ENCODE results near the gene CELSR3.

The CELSR3 gene

DNA sequence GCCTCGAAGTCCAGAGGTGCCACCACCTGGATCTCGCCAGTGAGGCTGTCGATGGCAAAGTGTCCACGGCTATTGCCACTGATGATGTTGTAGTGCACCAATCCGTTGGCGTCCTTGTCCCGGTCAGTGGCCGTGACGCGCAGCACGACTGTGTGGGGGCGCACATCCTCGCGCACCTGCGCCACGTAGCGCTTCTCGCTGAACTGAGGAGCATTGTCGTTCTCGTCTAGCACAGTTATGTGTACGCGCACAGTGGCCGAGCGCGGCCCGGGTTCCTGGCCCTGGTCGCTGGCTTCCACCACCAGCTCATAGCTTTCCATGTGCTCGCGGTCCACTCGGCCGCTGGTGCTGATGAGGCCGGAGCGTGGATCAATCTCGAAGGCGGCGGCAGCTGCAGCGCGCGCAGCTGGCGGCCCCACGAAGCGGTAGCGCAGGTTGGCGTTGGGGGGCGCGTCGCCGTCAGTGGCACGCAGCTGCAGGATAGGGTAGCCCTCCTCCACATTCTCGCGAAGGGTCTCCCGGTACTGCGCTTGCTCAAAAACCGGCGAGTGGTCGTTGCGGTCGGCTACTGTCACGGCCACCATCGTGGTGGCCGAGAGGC is 1.8 kb downstream of the CELSR3 start:
- no peak for FAIRE-seq

DNA sequence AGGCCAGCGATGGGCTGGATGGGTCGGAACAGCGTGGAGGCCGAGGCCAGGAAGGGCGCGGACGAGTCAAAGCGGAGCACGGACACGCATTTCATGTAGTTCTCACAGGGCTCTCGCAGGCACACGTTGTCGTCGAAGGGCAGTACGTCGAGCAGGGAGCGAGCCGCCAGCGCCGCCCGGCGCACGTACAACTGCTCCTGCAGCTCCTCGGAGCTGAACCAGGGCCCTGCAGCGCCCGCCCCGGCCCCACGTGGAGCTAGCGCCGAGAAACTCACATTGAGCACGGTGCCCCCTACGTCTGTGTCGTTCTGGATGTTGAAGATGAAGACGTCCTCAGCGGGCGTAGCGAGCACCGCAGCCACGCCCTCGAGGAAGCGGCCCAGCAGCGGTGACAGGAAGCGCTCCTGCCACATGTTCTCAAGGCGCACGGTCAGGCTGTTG is 5.8 kb downstream of the CELSR3 start:
- FAIRE-seq, result no peak

DNA sequence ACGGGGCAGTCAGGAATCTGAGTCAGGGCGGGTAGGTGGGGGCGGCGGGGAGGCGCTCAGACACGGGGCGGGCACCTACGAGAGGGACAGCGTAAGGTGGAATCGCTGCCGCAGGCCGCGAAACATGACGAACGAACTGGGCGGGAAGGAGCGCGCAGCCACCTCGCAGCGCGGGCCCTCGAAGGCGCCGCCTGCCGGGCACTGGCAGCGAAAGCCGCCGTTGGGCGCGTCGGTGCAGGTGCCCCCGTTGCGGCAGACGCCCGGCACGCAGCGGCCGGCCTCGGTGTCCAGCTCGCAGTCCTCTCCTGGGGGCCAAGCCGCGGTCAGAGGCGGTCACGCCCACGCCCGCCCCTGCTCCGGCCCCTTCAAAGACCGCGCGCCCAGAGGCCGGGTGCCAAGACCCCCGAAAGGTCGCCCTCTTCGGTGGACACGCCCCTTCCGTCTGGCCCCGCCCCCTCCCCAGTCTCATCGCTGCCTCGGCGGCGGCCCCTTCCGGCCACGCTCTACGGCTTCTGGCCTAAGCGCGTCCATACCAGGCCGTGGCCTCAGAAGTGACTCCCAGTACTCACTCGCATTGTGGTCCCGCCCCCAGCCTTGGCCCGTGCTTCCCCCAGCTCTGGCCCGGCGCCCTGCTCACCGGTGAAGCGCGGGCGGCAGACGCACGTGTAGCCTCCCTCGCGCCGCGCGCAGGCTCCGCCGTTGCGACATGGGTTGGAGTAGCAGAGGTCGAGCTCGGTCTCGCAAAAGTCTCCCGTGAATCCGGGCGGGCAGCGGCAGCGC is 6.4 kb downstream of the CELSR3 start:
- FAIRE-seq, result no peak

DNA sequence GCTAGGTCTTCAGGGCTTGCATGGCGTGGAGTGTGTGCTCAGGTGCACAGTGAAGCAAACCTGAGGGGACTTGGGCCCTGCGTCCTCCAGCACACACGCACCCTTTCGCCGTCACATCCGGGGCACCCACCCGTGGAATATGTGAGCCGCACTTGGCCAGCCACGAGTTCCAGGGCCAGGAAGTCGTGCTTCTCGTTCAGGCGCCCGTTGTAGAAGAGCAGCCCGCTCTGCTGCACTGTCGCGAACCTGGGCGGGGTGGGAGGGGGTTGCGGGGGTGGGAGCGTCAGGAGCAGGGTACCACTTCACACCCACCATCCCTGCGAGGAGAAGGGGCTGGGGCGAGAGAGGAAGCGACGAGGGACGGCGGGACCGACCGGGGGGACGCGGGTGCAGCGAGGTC is 7.1 kb downstream of the CELSR3 start:
- no peak for FAIRE-seq

DNA sequence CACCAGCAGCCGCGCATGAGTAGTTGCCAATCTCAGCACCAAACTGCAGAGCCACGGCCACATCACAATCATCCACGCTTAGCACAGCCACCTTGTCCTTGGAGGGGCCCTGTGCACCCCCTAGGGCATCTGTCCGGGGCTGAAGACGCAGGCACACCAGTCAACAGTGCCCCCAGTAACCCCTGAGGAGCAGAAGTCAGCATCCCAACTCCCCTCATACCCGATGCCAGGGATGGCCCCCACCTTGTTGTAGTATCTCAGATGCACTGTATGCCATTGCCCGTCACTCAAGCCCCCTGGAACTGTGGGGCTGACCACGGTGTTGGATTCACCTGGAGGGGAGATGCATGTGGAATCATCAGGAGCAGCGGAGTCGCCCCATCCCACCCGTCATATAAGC is 7.6 kb downstream of the CELSR3 start:
- no peak for FAIRE-seq

DNA sequence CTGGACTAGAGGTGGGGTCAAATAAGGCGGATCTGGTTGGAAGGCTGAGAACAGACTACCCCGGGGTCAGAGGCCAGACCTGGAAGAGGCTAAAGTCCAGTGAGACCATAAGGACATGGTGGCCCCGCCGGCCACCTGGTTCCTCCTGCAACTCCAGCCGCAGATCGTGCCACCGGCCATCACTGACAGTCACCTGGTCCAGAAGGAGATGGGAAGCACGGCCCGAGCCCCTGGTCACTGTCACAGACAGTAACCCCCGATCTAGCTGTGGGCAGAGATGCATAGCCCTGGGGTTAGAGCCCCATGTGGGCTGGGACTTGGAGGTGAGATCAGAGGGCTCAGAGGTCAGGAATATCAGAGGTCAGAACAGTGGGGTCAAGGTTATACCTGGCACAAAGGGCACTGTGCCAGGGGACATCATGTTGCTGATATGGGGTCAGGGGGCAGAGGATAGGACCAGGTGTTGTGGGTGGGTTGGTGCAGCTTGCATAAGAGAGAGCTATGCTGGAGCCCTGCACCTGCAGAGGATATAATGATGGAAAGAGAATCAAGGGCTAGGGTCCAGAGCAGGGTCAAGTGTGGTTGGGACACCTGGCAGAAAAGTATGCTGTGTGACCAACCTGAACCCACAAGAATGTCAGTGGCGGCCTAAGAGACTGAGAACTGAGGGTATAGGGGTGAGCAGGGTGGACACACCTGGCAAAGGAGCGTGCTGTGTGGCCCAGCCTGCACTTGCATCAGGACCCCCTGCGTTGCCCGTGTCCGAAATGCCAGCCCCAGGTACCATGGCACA is 9.6 kb downstream of the CELSR3 start:
- no peak for FAIRE-seq

DNA sequence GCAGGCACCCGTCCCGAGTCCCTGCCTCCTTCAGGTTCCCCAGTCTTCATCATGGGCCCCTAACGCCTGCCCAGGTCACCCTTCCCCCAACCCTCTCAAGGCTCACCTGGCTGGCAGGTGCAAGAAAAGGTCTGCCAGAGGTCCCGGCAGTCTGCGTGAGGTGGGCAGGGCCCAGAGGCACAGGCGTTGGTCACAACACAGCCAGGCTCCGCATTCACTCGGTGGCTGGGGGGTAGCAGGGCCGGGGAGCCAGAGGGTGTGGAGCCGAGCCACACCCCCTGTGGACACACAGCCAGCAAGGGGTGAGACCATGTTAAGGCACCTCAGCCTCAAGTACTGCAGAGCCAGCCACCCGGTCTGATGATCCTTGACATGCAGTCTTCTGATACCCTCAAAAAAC is 10.9 kb downstream of the CELSR3 start:
- FAIRE-seq, result no peak

DNA sequence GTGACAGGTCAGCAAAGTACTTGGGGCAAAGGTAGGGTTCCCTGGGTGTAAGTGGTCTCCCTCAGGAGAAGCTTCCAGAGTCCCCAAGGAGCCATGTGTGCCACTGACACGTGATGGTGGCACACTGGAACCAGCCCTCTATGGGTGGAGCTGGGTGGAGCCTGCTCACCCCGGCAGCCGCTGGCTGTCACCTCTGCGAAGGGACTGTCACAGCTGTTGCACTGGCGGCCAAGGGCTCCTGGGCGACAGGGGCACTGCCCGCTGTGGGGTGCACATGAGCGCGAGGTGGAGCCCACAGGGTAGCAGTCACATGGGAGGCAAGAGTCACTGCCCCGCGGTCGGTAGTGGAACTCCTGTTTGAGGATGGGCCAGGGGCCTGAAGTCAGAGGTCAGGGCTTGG is 12.0 kb downstream of the CELSR3 start:
- no peak for FAIRE-seq

DNA sequence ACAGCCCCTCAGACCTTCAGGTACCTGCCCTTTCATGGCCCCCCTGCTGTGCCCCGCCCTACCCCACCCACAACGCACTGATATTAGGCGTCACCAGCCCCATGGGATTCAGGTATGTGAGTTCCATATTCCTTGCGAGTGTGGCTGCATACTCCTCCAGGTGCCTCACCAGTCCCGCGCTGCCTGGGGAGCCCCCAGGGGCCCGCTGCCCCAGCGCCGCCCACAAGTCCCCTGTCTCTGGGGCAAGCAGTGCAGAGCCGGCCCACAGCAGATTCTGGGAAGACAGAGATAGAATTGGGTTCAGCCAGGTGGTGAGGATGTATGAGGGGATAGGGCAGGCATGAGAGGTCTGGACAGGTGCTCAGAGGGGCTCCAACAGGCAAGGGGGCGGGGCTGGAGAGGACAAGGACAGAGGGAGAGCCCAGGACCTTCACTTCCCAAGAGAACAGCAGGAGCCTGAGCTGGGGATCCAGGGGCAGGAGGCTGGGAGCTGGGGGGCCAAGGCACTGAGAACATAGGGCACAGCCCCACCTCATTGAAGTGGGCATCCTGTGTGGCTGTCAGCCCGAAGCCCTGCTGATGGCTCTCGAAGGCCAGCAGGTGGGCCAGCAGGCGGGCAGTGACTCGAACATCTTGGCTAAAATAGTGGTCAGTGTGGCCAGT is 14.4 kb downstream of the CELSR3 start:
- FAIRE-seq, result no peak

DNA sequence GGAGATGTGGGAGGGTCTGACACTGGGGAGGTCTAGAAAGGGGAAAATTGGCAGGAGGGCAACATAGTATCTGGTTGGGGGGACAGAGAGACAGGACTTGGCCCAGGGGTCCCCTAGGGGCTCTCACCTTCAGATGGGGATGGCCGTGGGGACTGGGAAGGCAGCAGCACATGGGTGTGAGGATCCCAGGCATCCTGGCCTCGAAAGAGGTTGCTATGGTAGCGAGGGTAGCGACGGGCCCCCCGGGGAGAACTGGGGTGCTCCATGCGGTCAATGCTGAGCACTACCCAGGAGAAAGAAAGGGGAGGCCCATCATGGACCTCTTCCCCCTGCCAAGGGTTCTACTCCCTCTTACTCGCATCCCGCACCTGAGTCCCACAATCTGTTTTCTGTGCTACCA is 15.0 kb downstream of the CELSR3 start:
- FAIRE-seq, result no peak

DNA sequence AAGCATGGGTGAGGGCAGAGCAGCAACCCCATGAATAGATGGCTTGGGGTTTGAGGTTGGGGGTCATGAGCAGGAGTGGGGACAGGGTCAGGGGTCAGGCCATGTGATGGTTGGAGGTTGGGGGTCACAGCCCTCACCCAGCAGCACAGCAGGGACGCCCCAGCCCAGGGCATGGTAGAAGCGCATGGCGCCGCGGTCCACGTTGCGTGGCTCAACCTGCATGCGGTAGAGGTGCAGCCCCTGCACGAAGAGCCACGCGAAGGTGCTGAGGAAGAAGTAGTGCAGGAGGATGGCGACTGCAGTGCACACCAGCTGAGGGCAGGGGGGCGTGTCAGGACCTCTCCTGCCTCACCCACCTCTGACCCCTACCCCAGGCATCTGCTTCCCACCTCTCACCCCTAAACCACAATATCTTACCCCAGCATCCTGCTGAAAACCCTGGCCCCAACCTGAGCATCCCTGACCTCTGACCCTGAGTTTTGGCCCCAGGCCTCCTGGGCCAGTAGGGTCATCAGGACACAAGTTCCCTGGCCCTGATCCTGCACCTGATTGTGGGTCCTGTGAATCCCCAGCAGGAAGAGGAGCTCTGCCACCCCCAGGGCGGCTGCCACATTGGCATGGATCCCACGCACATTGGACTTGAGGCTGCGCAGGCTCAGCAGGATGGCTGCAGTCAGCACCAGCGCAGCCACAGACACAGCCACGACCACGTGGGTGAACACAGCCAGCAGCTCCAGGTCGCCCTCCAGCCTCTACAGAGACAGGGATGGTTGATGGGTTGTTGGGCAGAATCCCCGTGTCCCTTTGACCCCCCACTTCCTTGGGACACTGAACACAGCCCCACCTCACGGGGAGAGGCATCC is 17.6 kb downstream of the CELSR3 start:
- FAIRE-seq, result no peak

DNA sequence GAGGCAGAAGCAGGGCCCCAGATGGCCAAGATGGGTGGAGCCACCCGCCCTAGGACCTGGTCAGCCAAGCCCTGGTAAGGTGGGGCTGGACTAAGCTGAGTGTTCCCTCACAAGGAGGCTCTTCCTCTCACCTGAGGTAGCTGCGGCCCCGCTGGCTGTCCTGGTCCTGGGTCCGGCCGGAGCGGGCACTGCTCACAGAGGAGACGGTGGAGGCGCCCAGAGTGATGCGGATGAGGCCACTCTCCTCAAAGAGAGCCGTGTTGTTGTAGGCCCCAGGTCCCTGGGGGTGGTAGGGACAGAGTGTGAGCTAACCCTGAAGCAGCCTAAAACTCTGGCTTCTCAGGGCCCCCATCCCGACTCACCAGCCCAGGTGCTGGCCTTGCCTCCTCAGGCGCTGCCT is 20.1 kb downstream of the CELSR3 start:
- FAIRE-seq, result no peak

DNA sequence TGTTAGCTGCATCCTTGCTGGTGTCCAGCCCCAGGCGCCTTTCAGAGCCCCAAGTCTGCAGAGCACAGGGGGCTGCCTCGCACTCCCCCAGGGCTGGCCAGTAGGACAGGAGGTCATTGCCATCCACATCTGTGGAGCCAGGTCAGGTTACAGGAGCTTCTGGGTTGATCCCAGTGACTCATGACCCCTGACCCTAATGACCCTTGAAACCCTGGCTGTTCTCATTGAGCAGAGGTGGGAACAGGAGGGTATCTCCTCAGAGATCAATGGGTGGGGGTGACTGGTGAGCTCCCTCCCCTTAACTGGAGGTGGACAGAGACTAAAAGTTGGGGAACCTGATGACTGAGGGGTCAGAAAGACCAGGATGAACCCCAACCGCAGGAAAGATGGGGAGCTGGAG is 21.3 kb downstream of the CELSR3 start:
- FAIRE-seq, result no peak

DNA sequence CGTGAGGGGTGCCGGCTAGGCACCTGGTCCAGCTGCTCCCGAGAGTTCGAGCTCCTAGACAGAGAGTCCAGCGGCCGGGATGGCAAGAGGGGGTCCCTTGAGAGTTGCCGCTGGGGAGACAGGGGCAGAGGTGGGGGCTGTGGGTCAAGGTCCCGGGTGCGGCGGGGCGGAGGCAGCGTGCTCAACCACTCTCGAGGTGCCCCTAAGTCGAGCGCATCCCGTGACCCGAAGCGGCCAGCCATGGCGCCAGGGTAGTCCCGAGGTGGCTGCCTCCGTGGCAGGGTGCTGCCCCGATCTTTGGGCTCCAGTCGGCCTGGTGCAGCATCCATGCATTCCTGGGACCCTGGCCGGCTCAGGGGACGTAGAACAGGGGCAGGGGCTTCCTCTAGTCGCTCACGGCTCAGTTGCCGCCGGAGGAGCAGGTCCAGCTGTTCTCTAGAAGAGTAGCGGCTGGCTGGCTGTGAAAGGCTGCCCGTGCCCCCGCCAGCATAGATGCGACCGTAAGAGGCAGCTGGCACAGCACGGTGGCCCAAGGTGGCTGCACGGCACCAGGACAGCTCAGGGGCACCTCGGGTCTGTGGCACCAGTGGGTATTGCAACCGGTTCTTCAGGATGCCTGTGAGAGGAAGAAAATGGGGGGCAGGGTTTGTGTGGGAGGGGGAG is 22.6 kb downstream of the CELSR3 start:
- no peak for FAIRE-seq

DNA sequence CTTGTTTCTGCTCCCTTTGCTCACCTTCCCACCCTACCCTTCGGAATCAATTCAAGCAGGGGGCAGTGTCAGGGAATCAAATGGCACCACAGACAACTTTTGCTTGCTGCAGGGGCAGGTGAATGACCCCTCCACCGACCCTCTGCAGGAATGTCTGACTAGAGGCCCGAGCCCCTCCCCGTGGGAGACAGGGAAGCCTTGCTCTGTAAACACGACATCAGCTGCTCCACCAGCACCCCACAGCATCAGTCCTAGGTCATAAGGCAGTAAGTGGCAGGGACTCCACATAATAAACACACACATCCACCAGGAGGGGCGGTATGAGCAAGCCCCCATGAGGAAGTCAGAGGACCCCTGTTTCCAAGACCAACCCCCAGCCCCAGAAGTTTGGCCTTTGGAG is 25.4 kb downstream of the CELSR3 start:
- FAIRE-seq, result no peak

DNA sequence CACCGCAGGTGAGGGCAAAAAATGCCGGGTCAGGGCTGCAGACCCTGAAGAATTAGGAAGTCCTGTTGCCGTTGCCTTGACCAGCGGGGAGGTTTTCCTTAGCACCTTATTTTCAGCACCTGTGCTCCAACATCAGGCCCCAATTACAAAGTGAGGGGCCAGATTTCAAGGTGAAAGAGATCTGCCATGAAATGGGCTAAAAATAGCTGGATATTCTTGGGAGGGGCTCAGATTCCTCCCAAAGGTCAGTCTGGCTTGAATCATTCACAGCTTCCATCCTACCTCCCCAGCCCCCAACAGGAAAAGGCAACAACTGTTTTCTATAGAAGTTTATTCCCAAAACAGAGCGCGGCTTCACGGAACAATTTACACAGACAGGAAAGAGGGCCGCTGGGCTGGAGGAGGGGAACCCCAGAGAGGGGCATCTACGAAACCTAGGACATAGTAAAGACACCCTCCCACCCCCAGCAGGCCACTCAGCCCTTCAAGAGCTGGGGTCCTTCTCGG is 26.5 kb downstream of the CELSR3 start:
- no peak for FAIRE-seq

DNA sequence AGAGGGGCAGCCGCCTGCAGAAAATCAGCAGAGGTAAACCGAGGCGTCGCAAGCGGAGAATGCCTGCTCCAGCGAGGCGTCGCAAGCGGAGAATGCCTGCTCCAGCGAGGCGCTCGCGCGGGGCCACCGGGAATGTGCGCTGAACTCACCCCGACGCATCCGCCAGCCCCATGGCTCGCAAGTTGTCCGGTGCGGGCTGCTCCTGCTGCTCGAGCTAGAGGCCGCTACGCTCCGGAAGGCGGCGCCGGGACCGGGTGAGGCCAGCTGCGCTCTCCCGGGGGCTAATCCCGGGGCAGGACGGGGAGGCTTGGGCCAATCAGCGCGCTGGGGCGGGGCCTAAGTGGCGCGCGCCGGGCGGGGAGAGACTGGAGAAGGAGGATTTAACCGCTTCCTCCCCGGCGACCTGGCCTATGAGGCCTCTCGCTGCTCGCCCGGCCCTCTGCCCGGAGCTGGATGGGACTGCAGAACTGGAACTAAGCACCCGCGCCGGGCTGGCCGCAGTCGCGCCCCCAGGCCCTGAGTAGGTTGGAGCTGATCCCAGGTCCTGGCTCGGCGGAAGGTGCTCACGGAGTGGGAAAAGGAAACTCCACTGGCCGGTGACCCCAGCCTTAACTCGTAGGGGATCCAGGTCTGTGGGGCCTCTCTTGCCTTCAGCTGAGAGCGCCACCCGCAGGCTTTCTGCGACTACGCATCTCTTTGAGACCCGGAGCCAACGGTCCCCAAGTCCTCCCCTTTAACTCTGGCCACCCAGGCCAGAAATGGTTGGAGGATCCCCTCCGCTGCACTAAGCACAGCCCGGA is 27.3 kb downstream of the CELSR3 start, which contains the start of gene SLC26A6:
Gene SLC26A6 (minus strand): TSS at position 240 of the 800 bp plus-strand sequence. CDS start 68 bp downstream, at position 172.
- FAIRE-seq, result peak; percentile 63

DNA sequence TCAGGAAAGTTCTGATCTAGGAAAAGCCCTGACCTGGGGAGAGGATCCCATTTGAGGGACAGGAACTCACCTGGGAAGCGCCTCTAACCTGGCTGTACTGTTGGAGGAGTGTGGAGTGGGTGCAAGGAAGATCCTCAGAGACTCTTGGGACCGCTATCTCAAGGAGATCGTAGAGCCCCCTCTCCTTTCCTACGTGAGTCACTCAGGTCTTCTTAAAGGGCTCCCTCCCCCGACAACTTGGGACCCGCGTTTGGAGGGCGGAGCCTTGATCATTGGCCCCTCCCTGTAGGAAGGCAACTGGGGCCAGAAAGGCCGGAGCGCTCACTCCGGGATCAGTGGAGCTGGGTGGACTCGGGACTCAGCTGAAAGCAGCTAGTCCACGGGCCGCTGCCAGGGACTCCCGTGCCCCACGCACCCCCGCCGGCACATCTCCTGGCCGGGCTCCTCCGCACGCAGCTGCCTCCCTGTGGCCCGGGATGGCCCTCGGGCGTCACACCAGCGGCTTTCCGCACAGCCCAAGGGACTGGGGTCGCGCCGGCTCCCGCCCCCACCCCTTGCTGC is 27.9 kb downstream of the CELSR3 start:
- FAIRE-seq, result no peak

DNA sequence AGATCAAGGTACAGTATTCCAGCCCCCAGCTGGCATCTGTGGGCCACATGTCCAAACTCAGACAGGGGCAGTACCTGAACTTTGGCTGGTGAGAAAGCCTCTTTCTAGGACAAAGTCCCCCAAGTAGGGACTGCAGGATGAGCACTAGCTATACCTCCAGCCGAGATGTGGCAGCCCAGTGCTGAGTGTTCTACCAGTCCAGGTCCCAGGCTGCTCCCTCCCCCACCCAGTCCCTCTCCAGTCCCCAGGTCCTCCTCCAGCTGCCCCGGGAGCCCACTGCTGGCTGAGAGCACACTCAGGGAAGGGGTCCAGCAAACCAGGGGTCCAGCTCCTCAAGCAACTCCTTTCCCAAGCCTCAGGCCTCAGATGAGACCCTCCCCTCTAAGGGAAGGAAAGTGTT is 28.9 kb downstream of the CELSR3 start:
- FAIRE-seq, result no peak

DNA sequence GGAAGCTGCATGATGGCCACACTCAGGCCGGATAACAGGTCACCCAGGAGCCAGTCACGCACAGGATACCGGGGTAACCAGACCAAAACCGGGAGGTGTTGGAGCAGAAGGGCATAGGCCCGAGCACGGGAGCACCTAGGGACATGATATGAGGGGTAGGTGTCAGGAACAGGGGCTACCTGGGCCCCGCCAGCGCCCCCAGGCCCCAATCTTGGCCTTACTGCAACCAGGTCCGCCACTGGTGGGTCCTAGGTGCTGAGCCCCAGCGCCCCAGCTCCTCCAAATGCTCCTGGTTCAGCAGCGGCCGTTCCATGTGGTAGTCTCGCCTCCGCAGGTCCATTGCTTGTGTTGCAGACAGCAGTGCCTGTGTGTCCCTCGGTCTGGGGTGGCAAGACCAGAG is 29.4 kb downstream of the CELSR3 start:
- FAIRE-seq, result no peak

Measured in TTC549 (cell line).